BLaER1 treated with 17β-estradiol and CSF1 and Interleukin-3, amounts not matched to agents 10 nM and 100 nM (cell line): ENCODE measurements around the gene FAM114A1.

Source experiments
- H3K27ac ChIP-seq, 11 experiments: shearing (Covaris generic); formaldehyde crosslinking; 2 replicates each; pipeline ENCODE4 v1.8.1; 2022
- H3K27me3 ChIP-seq, 11 experiments: shearing (Covaris generic); formaldehyde crosslinking; 2 replicates each; pipeline ENCODE4 v1.8.1; 2022
- H3K36me3 ChIP-seq, 11 experiments: shearing (Covaris generic); formaldehyde crosslinking; 2 replicates each; pipeline ENCODE4 v1.8.1; 2022
- H3K4me1 ChIP-seq, 10 experiments: shearing (Covaris generic); formaldehyde crosslinking; 2 replicates each; pipeline ENCODE4 v1.8.1; 2022
- H3K4me2 ChIP-seq, 11 experiments: shearing (Covaris generic); formaldehyde crosslinking; 2 replicates each; pipeline ENCODE4 v1.8.1; 2022
- H3K4me3 ChIP-seq, 10 experiments: shearing (Covaris generic); formaldehyde crosslinking; 2 replicates each; pipeline ENCODE4 v1.8.1; 2022
- H3K9ac ChIP-seq, 11 experiments: shearing (Covaris generic); formaldehyde crosslinking; 2 replicates each; pipeline ENCODE4 v1.8.1; 2022
- H3K9me3 ChIP-seq, 11 experiments: shearing (Covaris generic); formaldehyde crosslinking; replicated peaks in 1 of 11; 2 replicates each; pipeline ENCODE4 v1.8.1; 2022
- H4K20me1 ChIP-seq, 11 experiments: shearing (Covaris generic); formaldehyde crosslinking; 2 replicates each; pipeline ENCODE4 v1.8.1; 2022
- Cebpa-rat ChIP-seq, 11 experiments: shearing (Covaris generic); IDR thresholded peaks; 2 replicates each; pipeline ENCODE4 v1.8.1; 2022

The FAM114A1 gene

DNA sequence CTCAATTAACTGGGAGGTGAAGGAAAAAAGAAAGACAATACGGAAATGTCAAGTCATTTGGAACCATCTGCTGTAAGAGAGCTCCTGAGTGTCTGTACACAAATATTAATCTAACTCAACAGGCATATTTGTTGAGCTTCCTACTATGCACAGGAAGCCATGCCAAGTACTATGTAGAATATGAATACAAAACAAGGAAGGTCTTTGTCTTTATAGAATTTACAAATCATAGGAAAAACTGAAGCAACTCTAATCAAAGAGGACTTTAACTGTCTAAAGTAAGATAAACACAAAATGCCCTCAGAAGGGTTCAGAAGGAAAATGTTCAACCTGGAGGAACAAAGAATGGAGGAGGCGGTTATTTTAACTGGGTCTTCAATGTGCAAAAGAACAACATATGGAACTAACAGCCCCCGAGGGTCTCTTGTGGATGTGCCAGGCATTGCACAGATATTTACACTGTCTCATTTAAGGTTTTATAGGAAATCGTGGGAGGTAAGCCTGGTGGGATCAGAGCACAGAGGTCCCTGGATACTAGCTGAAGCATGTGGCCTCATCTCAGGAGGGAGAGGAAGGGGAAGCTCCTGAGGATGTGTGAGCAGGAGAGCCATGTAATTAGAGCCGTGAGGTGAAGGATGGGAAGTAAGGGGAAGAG lies 5.8 kb downstream of the FAM114A1 start:
- Histone ChIP-seq H3K4me2 (peak overlapping the region in 2 of 11 experiments; percentile 3 to 6; a peak in 3 of 22 replicates), H3K27ac (no peak overlapping the region), H3K9ac (no peak overlapping the region), H3K4me1 (peaks cover 0 to 23% (median 0%) of the 10 kb centered on the region in 10 experiments; a peak in 7 of 20 replicates), H3K9me3 (peaks cover 0 to 11% (median 0%) of the 10 kb centered on the region in 11 experiments; a peak in 2 of 22 replicates), H4K20me1 (no peaks in the 10 kb centered on the region), H3K36me3 (peaks cover 0 to 21% (median 0%) of the 10 kb centered on the region in 11 experiments; a peak in 3 of 22 replicates), H3K4me3 (no peak overlapping the region), H3K27me3 (peaks cover 0 to 18% (median 9%) of the 10 kb centered on the region in 11 experiments; a peak in 19 of 22 replicates)
- no peak for TF ChIP-seq Cebpa-rat (IDR thresholded peaks at IDR 0.05)

DNA sequence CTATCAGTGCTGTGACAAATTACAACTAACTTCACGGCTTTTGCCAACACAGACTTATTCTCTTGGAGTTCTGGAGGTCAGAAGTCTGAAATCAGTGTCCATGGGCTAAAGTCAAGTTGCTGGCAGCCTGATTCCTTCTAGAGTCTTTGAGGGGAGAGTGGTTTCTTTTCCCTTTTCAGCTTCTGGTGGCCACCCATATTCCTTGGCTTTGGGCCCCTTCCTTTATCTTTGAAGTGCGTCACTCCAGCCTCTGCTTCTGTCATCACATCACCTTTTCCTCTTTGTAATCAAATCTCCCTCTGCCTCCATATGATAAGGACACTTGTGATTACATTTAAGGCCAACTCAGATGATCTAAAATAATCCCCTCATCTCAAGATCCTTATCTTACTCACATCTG lies 9.0 kb downstream of the FAM114A1 start:
- Histone ChIP-seq H3K9me3 (peaks cover 0 to 11% (median 0%) of the 10 kb centered on the region in 11 experiments; a peak in 2 of 22 replicates), H3K36me3 (peaks cover 0 to 28% (median 0%) of the 10 kb centered on the region in 11 experiments; a peak in 3 of 22 replicates), H3K4me2 (no peak overlapping the region), H3K4me3 (no peak overlapping the region), H3K27ac (no peak overlapping the region), H3K27me3 (no peaks in the 10 kb centered on the region), H4K20me1 (no peaks in the 10 kb centered on the region), H3K4me1 (peaks cover 0 to 9% (median 6%) of the 10 kb centered on the region in 10 experiments; a peak in 5 of 20 replicates), H3K9ac (no peak overlapping the region)
- no peak for TF ChIP-seq Cebpa-rat (IDR thresholded peaks at IDR 0.05)

DNA sequence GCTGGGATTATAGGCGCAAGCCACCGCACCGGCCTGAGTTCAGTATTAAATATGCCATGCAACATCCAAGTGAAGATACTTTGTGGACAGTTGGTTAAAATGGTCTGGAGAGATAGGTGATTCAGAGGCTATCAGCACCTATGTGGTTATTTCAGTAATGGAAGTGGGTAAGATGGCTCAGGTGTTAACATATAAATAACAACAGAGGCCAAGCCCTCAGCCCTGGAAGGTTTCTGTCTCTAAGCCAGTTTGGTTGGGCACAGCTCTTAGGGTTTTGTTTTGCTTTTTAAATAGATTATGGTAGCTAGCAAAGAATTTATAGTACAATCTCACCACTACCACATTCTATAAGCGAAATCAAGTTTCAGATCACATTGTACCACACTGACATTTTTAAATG lies 16.6 kb downstream of the FAM114A1 start:
- Histone ChIP-seq H3K27ac (no peak overlapping the region), H3K27me3 (no peaks in the 10 kb centered on the region), H3K9me3 (no peaks in the 10 kb centered on the region), H3K4me2 (no peak overlapping the region), H3K9ac (no peak overlapping the region), H4K20me1 (no peaks in the 10 kb centered on the region), H3K4me1 (peaks cover 0 to 9% (median 4%) of the 10 kb centered on the region in 10 experiments; a peak in 6 of 20 replicates), H3K4me3 (no peak overlapping the region), H3K36me3 (peaks cover 0 to 9% (median 0%) of the 10 kb centered on the region in 11 experiments; a peak in 3 of 22 replicates)
- TF ChIP-seq Cebpa-rat (IDR thresholded peaks at IDR 0.05), result no peak

DNA sequence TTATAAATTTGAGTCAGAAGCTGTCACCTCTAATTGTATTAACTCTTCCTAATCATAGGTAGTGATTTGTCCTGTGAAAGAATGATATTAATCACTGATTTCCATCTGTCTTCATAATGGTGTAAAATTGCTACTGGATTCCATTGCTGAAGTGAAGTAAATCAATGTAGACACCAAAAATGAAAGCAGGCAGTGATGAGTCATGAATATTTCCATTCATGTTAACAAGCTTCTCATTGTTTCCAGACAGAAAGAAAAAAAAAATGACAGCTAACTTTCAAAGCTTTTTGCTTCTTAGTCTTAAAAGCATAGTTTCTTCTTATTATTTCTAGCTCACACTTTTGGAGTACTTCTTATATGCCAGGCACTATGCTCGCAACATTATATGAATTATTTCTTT lies 21.5 kb downstream of the FAM114A1 start:
- H3K27ac ChIP-seq, result peak overlapping the region in 2 of 11 experiments; percentile 1 to 50; a peak in 1 of 22 replicates
- peaks cover 0 to 14% (median 0%) of the 10 kb centered on the region in 11 experiments; a peak in 2 of 22 replicates for H3K36me3 ChIP-seq
- H3K9ac ChIP-seq, result no peak overlapping the region
- H3K27me3 ChIP-seq, result no peaks in the 10 kb centered on the region
- H3K4me1 ChIP-seq, result peaks cover 0 to 23% (median 0%) of the 10 kb centered on the region in 10 experiments; a peak in 5 of 20 replicates
- no peak overlapping the region for H3K4me3 ChIP-seq
- peak overlapping the region in 3 of 11 experiments; percentile 27 to 55 (median 44); a peak in 5 of 22 replicates for H3K4me2 ChIP-seq
- H4K20me1 ChIP-seq, result no peaks in the 10 kb centered on the region
- no peaks in the 10 kb centered on the region for H3K9me3 ChIP-seq
- TF ChIP-seq Cebpa-rat (IDR thresholded peaks at IDR 0.05), result no peak

DNA sequence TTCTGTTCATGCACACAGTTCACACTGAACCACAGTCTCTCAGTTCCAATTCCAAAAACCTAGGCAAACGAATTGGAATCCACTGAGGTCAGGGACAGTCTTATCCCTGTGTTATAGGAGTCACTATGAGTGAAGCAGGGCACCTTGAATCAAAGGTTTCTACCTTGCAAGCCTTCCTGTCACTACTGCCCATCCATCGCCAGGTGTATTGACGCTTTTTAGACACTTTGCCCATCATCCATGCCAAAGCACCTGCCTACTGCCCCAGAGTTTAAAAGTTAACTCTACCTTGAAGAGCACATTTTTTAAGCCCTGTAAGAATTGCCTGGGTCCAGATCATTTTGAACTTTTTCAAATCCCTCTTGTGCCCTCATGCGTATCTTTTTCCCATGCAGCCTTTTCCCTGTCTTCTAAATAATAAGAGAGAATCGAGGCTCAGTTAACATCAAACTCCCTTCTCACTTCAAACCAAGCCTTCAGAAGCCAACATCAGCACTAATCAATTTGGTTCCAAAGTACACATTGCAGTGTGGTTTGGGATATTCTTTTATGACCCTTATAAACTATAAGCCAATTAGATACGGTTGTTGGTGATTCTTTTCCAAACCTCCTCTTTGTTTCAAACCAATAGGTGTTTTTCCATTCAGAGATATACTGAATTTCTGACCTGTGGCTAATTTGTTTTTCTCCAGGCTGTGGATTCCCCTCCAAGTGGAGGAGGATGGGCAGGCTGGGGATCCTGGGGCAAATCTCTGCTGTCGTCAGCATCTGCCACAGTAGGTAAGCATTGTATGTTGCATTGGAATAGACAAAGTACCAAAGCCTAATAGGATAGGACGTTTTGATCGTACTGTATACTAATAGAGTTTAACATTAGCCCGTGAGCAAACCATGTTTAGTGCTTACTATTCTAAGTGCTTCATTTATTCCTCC lies 23.7 kb downstream of the FAM114A1 start:
- Histone ChIP-seq H3K27me3 (no peaks in the 10 kb centered on the region), H3K27ac (no peak overlapping the region), H3K4me2 (no peak overlapping the region), H3K9me3 (no peaks in the 10 kb centered on the region), H3K4me1 (peaks cover 0 to 25% (median 4%) of the 10 kb centered on the region in 10 experiments; a peak in 6 of 20 replicates), H3K9ac (no peak overlapping the region), H4K20me1 (no peaks in the 10 kb centered on the region), H3K4me3 (no peak overlapping the region), H3K36me3 (peaks cover 0 to 14% (median 0%) of the 10 kb centered on the region in 11 experiments; a peak in 2 of 22 replicates)
- no peak for TF ChIP-seq Cebpa-rat (IDR thresholded peaks at IDR 0.05)

DNA sequence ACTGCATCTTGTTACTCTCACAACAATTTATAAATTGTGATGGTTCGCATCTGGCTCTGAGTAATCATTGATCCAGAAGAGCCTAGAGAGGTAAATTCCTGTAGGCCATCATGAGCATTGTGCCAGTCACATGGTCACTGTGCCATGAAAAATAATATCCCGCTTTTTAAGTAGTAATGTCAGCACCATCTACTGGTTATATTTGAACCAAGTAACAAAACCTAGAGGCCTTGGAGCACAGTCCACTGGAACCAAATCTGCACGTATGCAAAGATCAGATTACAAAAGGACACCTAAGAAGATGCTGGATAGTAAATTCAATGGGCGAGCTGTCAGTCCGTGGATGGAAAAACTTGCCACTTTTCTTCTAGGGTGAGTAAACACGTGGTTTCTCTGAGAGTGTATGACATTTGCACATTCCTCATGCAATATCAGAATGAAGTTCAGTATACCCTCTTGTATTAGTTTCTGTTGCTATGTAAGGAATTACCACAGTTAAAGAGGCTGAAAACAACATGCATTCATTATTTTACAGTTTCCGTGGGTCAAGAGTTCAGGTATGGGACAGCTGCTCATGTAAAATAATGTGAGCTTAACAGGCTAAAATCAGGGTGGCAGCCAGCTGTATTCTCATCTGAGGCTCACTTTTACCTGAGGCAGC lies 26.8 kb downstream of the FAM114A1 start:
- Histone ChIP-seq H3K9ac (no peak overlapping the region), H3K27me3 (no peaks in the 10 kb centered on the region), H3K9me3 (no peaks in the 10 kb centered on the region), H4K20me1 (no peaks in the 10 kb centered on the region), H3K4me1 (peaks cover 0 to 14% (median 4%) of the 10 kb centered on the region in 10 experiments; a peak in 6 of 20 replicates), H3K27ac (no peak overlapping the region), H3K36me3 (peaks cover 0 to 19% (median 0%) of the 10 kb centered on the region in 11 experiments; a peak in 3 of 22 replicates), H3K4me2 (no peak overlapping the region), H3K4me3 (no peak overlapping the region)
- no peak for TF ChIP-seq Cebpa-rat (IDR thresholded peaks at IDR 0.05)

DNA sequence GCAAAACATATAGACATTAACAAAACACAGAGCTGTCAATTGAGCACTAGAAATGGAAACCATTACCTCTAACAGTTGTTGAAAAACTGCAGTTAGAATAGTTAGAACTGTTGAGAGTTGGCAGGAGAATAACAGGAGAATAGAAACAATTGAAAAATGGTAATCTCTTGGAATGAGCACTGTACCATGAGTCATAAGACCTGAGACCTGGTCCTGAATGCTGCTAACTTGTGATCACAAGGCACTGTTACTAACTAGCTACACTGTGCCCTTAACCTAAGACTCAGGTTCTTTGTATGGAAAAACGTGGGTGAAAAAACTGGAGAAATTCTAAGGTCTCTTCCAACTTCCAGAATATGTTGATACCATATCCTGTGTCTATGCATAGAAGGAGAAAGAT lies 29.3 kb downstream of the FAM114A1 start:
- no peak overlapping the region for H3K4me3 ChIP-seq
- H3K9me3 ChIP-seq, result no peaks in the 10 kb centered on the region
- no peaks in the 10 kb centered on the region for H4K20me1 ChIP-seq
- no peaks in the 10 kb centered on the region for H3K27me3 ChIP-seq
- no peak overlapping the region for H3K4me2 ChIP-seq
- H3K27ac ChIP-seq, result no peak overlapping the region
- H3K36me3 ChIP-seq, result peaks cover 0 to 15% (median 0%) of the 10 kb centered on the region in 11 experiments; a peak in 3 of 22 replicates
- peaks cover 0 to 6% (median 0%) of the 10 kb centered on the region in 10 experiments; a peak in 2 of 20 replicates for H3K4me1 ChIP-seq
- no peak for TF ChIP-seq Cebpa-rat (IDR thresholded peaks at IDR 0.05)
- no peak overlapping the region for H3K9ac ChIP-seq

DNA sequence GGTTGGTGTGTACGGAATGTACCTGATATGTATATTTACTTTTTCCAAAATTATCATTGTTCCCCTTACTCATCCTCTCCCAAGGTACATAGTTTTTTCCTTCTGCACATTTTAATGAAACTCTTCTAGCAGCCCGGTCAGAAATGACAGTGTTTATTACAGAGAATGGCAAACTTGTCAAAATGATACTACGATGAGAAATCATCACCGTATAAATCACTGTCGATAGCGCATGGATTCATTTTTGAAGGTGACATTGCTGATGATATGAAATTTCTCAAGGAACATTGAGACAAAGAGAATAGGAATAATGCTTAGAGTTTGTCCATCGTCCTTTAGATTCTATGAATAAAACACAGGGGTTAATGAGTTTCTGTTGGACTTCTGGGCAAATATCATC lies 30.6 kb downstream of the FAM114A1 start:
- Histone ChIP-seq H3K36me3 (peaks cover 0 to 11% (median 0%) of the 10 kb centered on the region in 11 experiments; a peak in 3 of 22 replicates), H3K9ac (no peak overlapping the region), H3K4me2 (no peak overlapping the region), H3K27ac (no peak overlapping the region), H4K20me1 (no peaks in the 10 kb centered on the region), H3K4me3 (no peak overlapping the region), H3K4me1 (peaks cover 0 to 6% (median 0%) of the 10 kb centered on the region in 10 experiments; a peak in 2 of 20 replicates), H3K27me3 (no peaks in the 10 kb centered on the region), H3K9me3 (no peaks in the 10 kb centered on the region)
- TF ChIP-seq Cebpa-rat (IDR thresholded peaks at IDR 0.05), result no peak
